Body of pancreas (tissue), 4 donors: ENCODE results near the gene ZFAND3. TPM values are rescaled to one million over a fixed set of nuclear protein-coding genes. Genes with fewer than 3 reads are reported as not detected.
"Not testable (repeated sequence)": the region's sequence is repeated elsewhere in the genome, so short reads cannot be mapped to it uniquely, and the experiment has no call there.

Experiments
- ATAC-seq: fragments of 150-250 bp; one replicate; pipeline ENCODE4 v1.9.1; 2016
- DNase-seq, 4 donors: peaks; one replicate each; pipeline ENCODE4 v3.0.0-alpha.2; 2019
- H3K27ac ChIP-seq, 4 donors: fragments of 200-600 bp; sonication (generic); 1 replicate in 3 of 4; 2 replicates in 1 of 4; pipeline versions ENCODE4 v1.5.1 to v1.6.1; 2016 to 2019; ENCODE audit warnings: mild to moderate bottlenecking in 1 of 4, mixed read lengths in 1 of 4, moderate library complexity in 1 of 4
- H3K27me3 ChIP-seq, 2 donors: fragments of 200-600 bp; sonication (generic); one replicate each; pipeline ENCODE4 v1.6.0; 2016; ENCODE audit warnings: mild to moderate bottlenecking in 1 of 2
- H3K36me3 ChIP-seq, 2 donors: fragments of 200-600 bp; sonication (generic); replicated peaks in 1 of 2; 2 replicates each; pipeline ENCODE4 v1.5.1; 2016; ENCODE audit warnings: low read depth in 2 of 2; ENCODE audit not compliant: insufficient read depth in 1 of 2
- H3K4me1 ChIP-seq: fragments of 200-600 bp; sonication (generic); one replicate; pipeline ENCODE4 v1.6.0; 2016
- H3K4me3 ChIP-seq, 2 donors: fragments of 200-600 bp; sonication (generic); 1 replicate in 1 of 2; 2 replicates in 1 of 2; pipeline ENCODE4 v1.5.1; 2016 to 2019
- H3K9me3 ChIP-seq, 3 donors: fragments of 200-600 bp; sonication (generic); 1 replicate in 2 of 3; 2 replicates in 1 of 3; pipeline ENCODE4 v1.5.1; 2016
- CTCF ChIP-seq, 7 experiments: fragments of 450-650 bp in 4 of 7; fragments of 200-600 bp in 3 of 7; sonication (generic) in 3 of 7; IDR thresholded peaks; one replicate each; pipeline ENCODE4 v1.5.1; 2016 to 2019; ENCODE audit warnings: antibody characterized with exemption in 7 of 7
- POLR2A ChIP-seq, 3 donors: fragments of 450-650 bp; IDR thresholded peaks; one replicate each; pipeline ENCODE4 v1.6.1; 2016; ENCODE audit warnings: antibody characterized with exemption in 3 of 3, mild to moderate bottlenecking in 2 of 3
- WGBS, 2 donors: methylation state at CpG; one replicate each; pipeline ENCODE4 v1.1.5; 2017; 5-methylcytosine and 5-hydroxymethylcytosine counted together
- intact Hi-C: fragments of 100-400 bp; cut with DNase I; formaldehyde crosslinking; loops from one replicate; pipeline ENCODE4 v1.15.1; 2023
- total RNA-seq, 2 donors: library from RNA; depleted of rRNA; stranded (reverse); fragments of >200 nt; gene quantifications; one replicate each; pipeline ENCODE4 v1.1.0, GENCODE V29; 2016

ZFAND3 gene
- total RNA-seq, 2 donors from 2014 or later, result 20.8 to 27.0 TPM

GRCh38 chr6:37946057-37946456 lies 126.5 kb downstream of the ZFAND3 start:
- DNase-seq (no peak), ATAC-seq (no peak)
- no peak overlapping the region for H3K27ac ChIP-seq
- H3K4me1 ChIP-seq, result peaks cover 23% of the 10 kb centered on the region
- intact Hi-C loops, result no loop called here
- H3K4me3 ChIP-seq, result no peak overlapping the region
- no peaks in the 10 kb centered on the region for H3K36me3 ChIP-seq
- no peaks in the 10 kb centered on the region for H3K27me3 ChIP-seq
- H3K9me3 ChIP-seq, result no peaks in the 10 kb centered on the region
- 92 to 98% methylated on average over 2 of the region's 2 CpGs for WGBS, 2 donors
- TF ChIP-seq POLR2A (IDR thresholded peaks at IDR 0.05) (no peak), CTCF (IDR thresholded peaks at IDR 0.05) (no peak)

GRCh38 chr6:37947468-37947867 lies 127.9 kb downstream of the ZFAND3 start:
- no peak for DNase-seq
- no peak for TF ChIP-seq CTCF (IDR thresholded peaks at IDR 0.05)
- no peak for TF ChIP-seq POLR2A (IDR thresholded peaks at IDR 0.05)
- Histone ChIP-seq H3K9me3 (no peaks in the 10 kb centered on the region), H3K27ac (no peak overlapping the region), H3K4me1 (peaks cover 27% of the 10 kb centered on the region), H3K4me3 (no peak overlapping the region), H3K27me3 (no peaks in the 10 kb centered on the region), H3K36me3 (no peaks in the 10 kb centered on the region)
- intact Hi-C loops, result no loop called here
- no peak for ATAC-seq

- not testable (repeated sequence) for ATAC-seq, H3K27me3 ChIP-seq
- 71 to 76% methylated on average over 2 of the region's 2 CpGs for WGBS, 2 donors
These were observed 129.1 kb downstream of the ZFAND3 start for GRCh38 chr6:37948584-37948983.

GRCh38 chr6:37952027-37952426 lies 132.5 kb downstream of the ZFAND3 start:
- Histone ChIP-seq H3K4me3 (no peak overlapping the region), H3K27me3 (no peaks in the 10 kb centered on the region), H3K4me1 (peaks cover 17% of the 10 kb centered on the region), H3K36me3 (no peaks in the 10 kb centered on the region), H3K9me3 (no peaks in the 10 kb centered on the region), H3K27ac (no peak overlapping the region)
- no peak for TF ChIP-seq CTCF (IDR thresholded peaks at IDR 0.05)
- TF ChIP-seq POLR2A (IDR thresholded peaks at IDR 0.05), result no peak
- no peak for DNase-seq
- WGBS, 2 donors, result 90 to 95% methylated on average over 2 of the region's 2 CpGs
- intact Hi-C loops, result no loop called here
- ATAC-seq, result no peak

More at GRCh38 chr6:37948584-37948983, 129.1 kb downstream of the ZFAND3 start:
- intact Hi-C loops, H3K4me3 ChIP-seq, H3K9me3 ChIP-seq, DNase-seq, H3K27ac ChIP-seq, H3K36me3 ChIP-seq: not testable (repeated sequence)
- peaks cover 24% of the 10 kb centered on the region for H3K4me1 ChIP-seq

- no peaks in the 10 kb centered on the region for H3K36me3 ChIP-seq
- no peak for DNase-seq
- intact Hi-C loops, result no loop called here
- no peaks in the 10 kb centered on the region for H3K27me3 ChIP-seq
- TF ChIP-seq POLR2A (IDR thresholded peaks at IDR 0.05) (no peak), CTCF (IDR thresholded peaks at IDR 0.05) (no peak)
- no peak overlapping the region for H3K4me3 ChIP-seq
- H3K27ac ChIP-seq, result no peak overlapping the region
- H3K4me1 ChIP-seq, result peaks cover 11% of the 10 kb centered on the region
- no peak for ATAC-seq
- no peaks in the 10 kb centered on the region for H3K9me3 ChIP-seq
These were observed 135.3 kb downstream of the ZFAND3 start for GRCh38 chr6:37954791-37955190.
